Testis (tissue), 3 donors: Measurements from ENCODE around the gene PLET1. TPM values are rescaled to one million over a fixed set of nuclear protein-coding genes. Genes with fewer than 3 reads are reported as not detected.
A peak's percentile ranks its signal among the peaks of the same experiment; 100 is the strongest.

Experiments used
- DNase-seq: peaks from one replicate; pipeline ENCODE4 v3.0.0-alpha.2; 2019
- H3K27ac ChIP-seq, 2 donors: fragments of 200-600 bp; sonication (generic); one replicate each; pipeline ENCODE4 v1.5.1; 2019
- H3K27me3 ChIP-seq: fragments of 200-600 bp; sonication (generic); one replicate; pipeline ENCODE4 v1.5.1; 2019
- H3K36me3 ChIP-seq: fragments of 200-600 bp; sonication (generic); one replicate; pipeline ENCODE4 v1.5.1; 2017; ENCODE audit warnings: low read depth; ENCODE audit errors: missing control alignments
- H3K4me1 ChIP-seq: fragments of 200-600 bp; sonication (generic); one replicate; pipeline ENCODE4 v1.5.1; 2019
- H3K4me3 ChIP-seq, 2 donors: fragments of 200-600 bp; sonication (generic); one replicate each; pipeline ENCODE4 v1.5.1; 2017 to 2019
- H3K9me3 ChIP-seq: fragments of 200-600 bp; sonication (generic); one replicate; pipeline ENCODE4 v1.5.1; 2017
- CTCF ChIP-seq, 3 experiments: fragments of 450-650 bp in 2 of 3; fragments of 200-600 bp in 1 of 3; sonication (generic) in 1 of 3; IDR thresholded peaks; one replicate each; pipeline ENCODE4 v1.5.1; 2016 to 2019; ENCODE audit warnings: antibody characterized with exemption in 3 of 3, mild to moderate bottlenecking in 2 of 3, moderate library complexity in 1 of 3
- POLR2A ChIP-seq: fragments of 450-650 bp; IDR thresholded peaks from one replicate; pipeline ENCODE4 v1.6.1; 2017; ENCODE audit warnings: antibody characterized with exemption, mild to moderate bottlenecking, moderate library complexity
- WGBS, 2 donors: methylation state at CpG; one replicate each; pipeline ENCODE4 v1.1.5; 2018; 5-methylcytosine and 5-hydroxymethylcytosine counted together
- intact Hi-C: fragments of 100-400 bp; cut with DNase I; formaldehyde crosslinking; loops from one replicate; pipeline ENCODE4 v1.15.1; 2023; ENCODE audit warnings: low total_unique reads
- polyA plus RNA-seq: library from polyadenylated mRNA; stranded (reverse); fragments of 350-450 nt; fragmentation: Illumina TruSeq; extraction: RNeasy Lipid Tissue Mini Kit (QIAGEN cat#74804); gene quantifications from one replicate; pipeline ENCODE4 v1.2.3, GENCODE V29; 2014; ENCODE audit warnings: low read depth, low replicate concordance; ENCODE audit not compliant: insufficient read depth
- total RNA-seq, 2 donors: library from RNA; depleted of rRNA; stranded (reverse); fragments of >200 nt; gene quantifications; one replicate each; pipeline ENCODE4 v1.2.3, GENCODE V29; 2016

Gene PLET1
- total and polyA plus RNA-seq, 3 donors from 2014 or later, result not detected

GRCh38 chr11:112222303-112222702 is 38.4 kb downstream of the PLET1 start:
- WGBS, 2 donors, result 74% methylated on average over 3 to 4 of the region's 4 CpGs
- H3K27ac ChIP-seq, result no peak overlapping the region
- H3K9me3 ChIP-seq, result no peaks in the 10 kb centered on the region
- no peaks in the 10 kb centered on the region for H3K36me3 ChIP-seq
- peaks cover 3% of the 10 kb centered on the region for H3K4me1 ChIP-seq
- H3K27me3 ChIP-seq, result no peaks in the 10 kb centered on the region
- intact Hi-C loops, result loop anchor here (5.0 kb wide), 1 partner anchor 60 kb away; no protein-coding TSS in a partner anchor
- DNase-seq, result no peak
- no peak overlapping the region for H3K4me3 ChIP-seq
- TF ChIP-seq CTCF (IDR thresholded peaks at IDR 0.05), result no peak
- no peak for TF ChIP-seq POLR2A

GRCh38 chr11:112221274-112221835 is 39.3 kb downstream of the PLET1 start:
- no peak overlapping the region for H3K27ac ChIP-seq
- WGBS, 2 donors, result 76% methylated on average over 3 of the region's 3 CpGs

GRCh38 chr11:112219476-112220232 is 41.0 kb downstream of the PLET1 start:
- TF ChIP-seq CTCF (IDR thresholded peaks at IDR 0.05) (peak; percentile 64 to 83 (median 81)), POLR2A (no peak)
- Histone ChIP-seq H3K27ac (no peak overlapping the region), H3K27me3 (no peaks in the 10 kb centered on the region), H3K9me3 (no peaks in the 10 kb centered on the region), H3K4me1 (no peaks in the 10 kb centered on the region), H3K36me3 (no peaks in the 10 kb centered on the region), H3K4me3 (no peak overlapping the region)
- intact Hi-C loops, result loop anchor here (5.0 kb wide), 1 partner anchor 63 kb away; no protein-coding TSS in a partner anchor
- WGBS, 2 donors, result 49 to 51% methylated on average over 7 of the region's 7 CpGs
- peak; percentile 49 for DNase-seq

More at GRCh38 chr11:112221274-112221835, 39.3 kb downstream of the PLET1 start:
- H3K9me3 ChIP-seq, result no peaks in the 10 kb centered on the region
- no peak for DNase-seq
- TF ChIP-seq POLR2A, result no peak
- TF ChIP-seq CTCF (IDR thresholded peaks at IDR 0.05), result no peak
- no peaks in the 10 kb centered on the region for H3K27me3 ChIP-seq
- intact Hi-C loops, result loop anchor here (5.0 kb wide), 1 partner anchor 61 kb away; no protein-coding TSS in a partner anchor
- H3K36me3 ChIP-seq, result no peaks in the 10 kb centered on the region
- no peaks in the 10 kb centered on the region for H3K4me1 ChIP-seq
- H3K4me3 ChIP-seq, result no peak overlapping the region

GRCh38 chr11:112216561-112217105 is 44.0 kb downstream of the PLET1 start:
- WGBS, 2 donors, result 100% methylated on average over 1 of the region's 1 CpG
- intact Hi-C loops, result no loop called here

More at GRCh38 chr11:112216561-112217105, 44.0 kb downstream of the PLET1 start:
- Histone ChIP-seq H3K4me3 (no peak overlapping the region), H3K4me1 (no peaks in the 10 kb centered on the region), H3K9me3 (no peaks in the 10 kb centered on the region), H3K36me3 (no peaks in the 10 kb centered on the region), H3K27me3 (no peaks in the 10 kb centered on the region), H3K27ac (no peak overlapping the region)
- DNase-seq, result no peak
- TF ChIP-seq POLR2A (no peak), CTCF (IDR thresholded peaks at IDR 0.05) (no peak)
